Measurements from ENCODE around the gene ARHGEF33. TPM values are rescaled to one million over a fixed set of nuclear protein-coding genes. Genes with fewer than 3 reads are reported as not detected.

ARHGEF33 gene
- total and polyA plus RNA-seq, 2 of the 8 experiments (the other 6 are each of a cell fraction or from before 2014, with no cell fraction given), result 0.09 to 0.95 TPM

DNA sequence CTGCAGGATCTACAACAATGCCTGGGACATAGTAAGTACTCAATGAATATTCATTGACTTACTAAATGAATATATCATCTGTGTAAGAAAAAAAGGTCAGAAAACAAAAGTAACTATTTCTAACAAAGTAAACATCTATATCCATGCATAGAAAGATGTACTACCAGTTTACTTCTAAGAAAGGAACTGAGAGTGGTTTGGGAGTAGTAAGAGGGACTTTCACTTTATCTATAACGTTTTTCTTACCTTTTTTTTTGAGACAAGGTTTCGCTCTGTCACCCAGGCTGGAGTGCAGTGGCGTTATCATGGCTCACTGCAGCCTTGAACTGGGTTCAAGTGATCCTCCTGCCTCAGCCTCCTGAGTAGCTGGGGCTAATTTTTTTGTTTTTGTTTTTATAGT, 39.6 kb upstream of the ARHGEF33 start:
- no peak overlapping the region for H4K8ac ChIP-seq (ENCODE audit: extremely low read depth, insufficient read depth, low read length)
- H3K79me1 ChIP-seq (ENCODE audit: low read depth, low read length), result no peaks in the 10 kb centered on the region
- DNase-seq (ENCODE audit: low read depth in 1 of 2, low spot score in 2 of 2) (no peak), FAIRE-seq (no peak)
- no peaks in the 10 kb centered on the region for H3K4me1 ChIP-seq (replicated peaks in 1 of 4; ENCODE audit: control insufficient read depth in 3 of 4, insufficient read depth in 4 of 4, low read length in 3 of 4)
- H2BK15ac ChIP-seq (ENCODE audit: low read length), result no peak overlapping the region
- peaks cover 0 to 1% of the 10 kb centered on the region in 2 experiments for H4K20me1 ChIP-seq (replicated peaks in 1 of 2; ENCODE audit: control insufficient read depth in 1 of 2, insufficient read depth in 2 of 2, low read length in 2 of 2)
- no peak overlapping the region for H3K27ac ChIP-seq (ENCODE audit: low read depth, low read length)
- no peak overlapping the region for H2BK20ac ChIP-seq (ENCODE audit: low read length)
- no peak overlapping the region for H3K4ac ChIP-seq (replicated peaks; ENCODE audit: insufficient read length, low read depth, low read length)
- no peak overlapping the region for H3K4me2 ChIP-seq (ENCODE audit: insufficient read depth in 1 of 2, low read depth in 2 of 2, low read length in 2 of 2)
- no peaks in the 10 kb centered on the region for H3K23me2 ChIP-seq (ENCODE audit: low read depth, low read length)
- ChIA-PET POLR2A (ENCODE audit: partially characterized antibody) (no interaction called here), CTCF (ENCODE audit: partially characterized antibody) (interaction anchor here (0.6 to 2.0 kb wide), 2 partner anchors 16 to 1566 kb away, joined by 5 to 6 read pairs; no protein-coding TSS in a partner anchor)
- H3K23ac ChIP-seq (ENCODE audit: insufficient read length), result no peak overlapping the region
- no peak overlapping the region for H4K5ac ChIP-seq (ENCODE audit: insufficient read length, low read depth, low read length)
- WGBS, 2 experiments (ENCODE audit: extremely low coverage in 1 of 2, insufficient coverage in 1 of 2, insufficient read length in 1 of 2, insufficient replicate concordance in 2 of 2, low coverage in 1 of 2, low lambda C conversion rate in 2 of 2, missing lambda C conversion rate in 1 of 2), result 86% methylated on average over 3 of the region's 3 CpGs; no CpG with 5 or more reads in 1 of the 2 experiments
- H3K56ac ChIP-seq (replicated peaks; ENCODE audit: insufficient read length, low read depth, low read length), result no peak overlapping the region
- no peaks in the 10 kb centered on the region for H3K79me2 ChIP-seq (ENCODE audit: control insufficient read depth in 1 of 2, insufficient read depth in 2 of 2, low read length in 2 of 2)
- no peaks in the 10 kb centered on the region for H3K27me3 ChIP-seq (replicated peaks in 1 of 4; ENCODE audit: control insufficient read depth in 3 of 4, extremely low read depth in 1 of 4, insufficient read depth in 3 of 4, low read length in 3 of 4)
- no peak overlapping the region for H4K91ac ChIP-seq (replicated peaks; ENCODE audit: insufficient read length, low read length)
- no peak overlapping the region for H2BK120ac ChIP-seq (replicated peaks; ENCODE audit: low read depth, low read length)
- no peak overlapping the region for H3K14ac ChIP-seq (ENCODE audit: insufficient read length)
- H2AK5ac ChIP-seq (ENCODE audit: low read depth, low read length), result no peak overlapping the region
- no peak overlapping the region for H3K4me3 ChIP-seq (ENCODE audit: extremely low read depth in 1 of 4, insufficient read depth in 2 of 4, low read depth in 3 of 4, low read length in 4 of 4)
- H3K18ac ChIP-seq (ENCODE audit: extremely low read depth, low read length), result no peak overlapping the region
- no peak overlapping the region for H2AFZ ChIP-seq (ENCODE audit: low read length)
- no peak for TF ChIP-seq HDAC2 (IDR thresholded peaks at IDR 0.05; ENCODE audit: borderline replicate concordance in 1 of 2, low read depth in 2 of 2, low read length in 2 of 2)
- no peak for TF ChIP-seq PHF8 (conservative IDR thresholded peaks at IDR 0.05; ENCODE audit: low read depth, low read length)
- TF ChIP-seq CHD2 (IDR thresholded peaks at IDR 0.05; ENCODE audit: low read length), result no peak
- TF ChIP-seq CREB1 (IDR thresholded peaks at IDR 0.05), result no peak
- TF ChIP-seq ATF3 (IDR thresholded peaks at IDR 0.05; ENCODE audit: insufficient read depth, low read depth, low read length), result no peak
- TF ChIP-seq NANOG (IDR thresholded peaks at IDR 0.05; ENCODE audit: insufficient read depth, low read depth, low read length, poor library complexity, severe bottlenecking), result no peak
- H2BK5ac ChIP-seq (ENCODE audit: low read depth, low read length), result no peak overlapping the region
- H3K36me3 ChIP-seq (ENCODE audit: control insufficient read depth in 2 of 4, insufficient read depth in 4 of 4, low read length in 3 of 4), result peaks cover 6 to 28% (median 14%) of the 10 kb centered on the region in 4 experiments; a peak in 7 of 8 replicates
- H3K9me3 ChIP-seq (ENCODE audit: insufficient read depth in 2 of 2, low read depth in 1 of 2, low read length in 1 of 2), result no peaks in the 10 kb centered on the region
- H2BK12ac ChIP-seq (ENCODE audit: low read depth, low read length), result no peak overlapping the region
- H3K9ac ChIP-seq (replicated peaks in 1 of 4; ENCODE audit: extremely low read depth in 1 of 4, low read depth in 3 of 4, low read length in 3 of 4), result no peak overlapping the region
